PC-9 (cell line): Measurements from ENCODE around the gene HMGXB4. TPM values are rescaled to one million over a fixed set of nuclear protein-coding genes. Genes with fewer than 3 reads are reported as not detected.

Experiments used
- BruUV-seq: library from RNA; stranded (reverse); fragments of 400-500 nt; replicated peaks from 2 replicates; lab custom pipeline; 2021; lab: Mats Ljungman, UMichigan
- CTCF ChIA-PET: fragments of 300-600 bp; sonication (Branson Sonifier 250); formaldehyde crosslinking; loops from one replicate; lab custom pipeline; 2022; ENCODE audit warnings: antibody characterized with exemption; lab: Charles Lee
- POLR2A ChIA-PET: fragments of 300-600 bp; sonication (Branson Sonifier 250); formaldehyde crosslinking; loops from one replicate; lab custom pipeline; 2022; ENCODE audit warnings: antibody characterized with exemption; ENCODE audit not compliant: unreplicated experiment; lab: Charles Lee
- DNase-seq, 2 experiments: peaks; one replicate each; pipeline versions ENCODE4 v3.0.0 to v3.0.0-alpha.2; 2015 to 2022; ENCODE audit warnings: mixed read lengths in 1 of 2
- H2AFZ ChIP-seq: fragments of 200-600 bp; sonication (generic); 2 replicates; pipeline ENCODE4 v1.8.1; 2017; ENCODE audit warnings: antibody characterized with exemption
- H3F3A ChIP-seq: fragments of 200-600 bp; sonication (generic); 2 replicates; pipeline ENCODE4 v1.8.1; 2017; ENCODE audit warnings: antibody characterized with exemption, mild to moderate bottlenecking, low read depth; ENCODE audit not compliant: insufficient read depth
- H3K27ac ChIP-seq: fragments of 200-600 bp; sonication (generic); 2 replicates; pipeline ENCODE4 v1.6.1; 2016; ENCODE audit warnings: mixed run types
- H3K27me3 ChIP-seq: fragments of 200-600 bp; sonication (generic); 2 replicates; pipeline ENCODE4 v1.6.1; 2016; ENCODE audit warnings: low read depth, mixed run types; ENCODE audit not compliant: insufficient read depth
- H3K36me3 ChIP-seq: fragments of 200-600 bp; sonication (generic); 2 replicates; pipeline ENCODE4 v1.6.1; 2016; ENCODE audit warnings: low read depth, mixed run types
- H3K4me1 ChIP-seq: fragments of 200-600 bp; sonication (generic); replicated peaks from 2 replicates; pipeline ENCODE4 v1.6.1; 2016; ENCODE audit warnings: mixed run types; ENCODE audit not compliant: insufficient read depth
- H3K4me2 ChIP-seq: fragments of 200-600 bp; sonication (generic); 2 replicates; pipeline ENCODE4 v1.6.1; 2017; ENCODE audit warnings: mixed run types
- H3K4me3 ChIP-seq: fragments of 200-600 bp; sonication (generic); 2 replicates; pipeline ENCODE4 v1.6.1; 2016; ENCODE audit warnings: mixed run types
- H3K79me2 ChIP-seq: fragments of 200-600 bp; sonication (generic); 2 replicates; pipeline ENCODE4 v1.6.1; 2017; ENCODE audit warnings: low read depth, mixed run types
- H3K9me2 ChIP-seq: fragments of 200-600 bp; sonication (generic); 2 replicates; pipeline ENCODE4 v1.8.1; 2017; ENCODE audit warnings: mild to moderate bottlenecking; ENCODE audit not compliant: insufficient read depth
- H3K9me3 ChIP-seq: fragments of 200-600 bp; sonication (generic); 2 replicates; pipeline ENCODE4 v1.8.1; 2016; ENCODE audit warnings: low read depth; ENCODE audit not compliant: insufficient read depth
- H4K20me1 ChIP-seq: fragments of 200-600 bp; sonication (generic); 2 replicates; pipeline ENCODE4 v1.8.1; 2017; ENCODE audit not compliant: insufficient read depth
- EZH2 ChIP-seq: fragments of 200-600 bp; sonication (generic); IDR thresholded peaks from 2 replicates; pipeline ENCODE4 v1.8.0; 2017; ENCODE audit warnings: antibody characterized with exemption, low read depth
- intact Hi-C: fragments of 100-400 bp; cut with micrococcal nuclease; formaldehyde crosslinking; loops from one replicate; pipeline ENCODE4 v1.10.0; 2022; ENCODE audit not compliant: unreplicated experiment
- total RNA-seq: library from RNA; stranded (reverse); gene quantifications from 2 replicates; pipeline ENCODE4 v1.2.3, GENCODE V29; 2021
- TF ChIP-seq, protein P1 (sequence below): fragments of 200-600 bp; sonication (generic); conservative IDR thresholded peaks from 2 replicates; pipeline ENCODE4 v1.6.1; 2017; ENCODE audit warnings: mixed run types, antibody characterized with exemption, mild to moderate bottlenecking, moderate library complexity

HMGXB4 gene
- total RNA-seq, 1 experiment from 2014 or later, result 29.2 TPM

DNA sequence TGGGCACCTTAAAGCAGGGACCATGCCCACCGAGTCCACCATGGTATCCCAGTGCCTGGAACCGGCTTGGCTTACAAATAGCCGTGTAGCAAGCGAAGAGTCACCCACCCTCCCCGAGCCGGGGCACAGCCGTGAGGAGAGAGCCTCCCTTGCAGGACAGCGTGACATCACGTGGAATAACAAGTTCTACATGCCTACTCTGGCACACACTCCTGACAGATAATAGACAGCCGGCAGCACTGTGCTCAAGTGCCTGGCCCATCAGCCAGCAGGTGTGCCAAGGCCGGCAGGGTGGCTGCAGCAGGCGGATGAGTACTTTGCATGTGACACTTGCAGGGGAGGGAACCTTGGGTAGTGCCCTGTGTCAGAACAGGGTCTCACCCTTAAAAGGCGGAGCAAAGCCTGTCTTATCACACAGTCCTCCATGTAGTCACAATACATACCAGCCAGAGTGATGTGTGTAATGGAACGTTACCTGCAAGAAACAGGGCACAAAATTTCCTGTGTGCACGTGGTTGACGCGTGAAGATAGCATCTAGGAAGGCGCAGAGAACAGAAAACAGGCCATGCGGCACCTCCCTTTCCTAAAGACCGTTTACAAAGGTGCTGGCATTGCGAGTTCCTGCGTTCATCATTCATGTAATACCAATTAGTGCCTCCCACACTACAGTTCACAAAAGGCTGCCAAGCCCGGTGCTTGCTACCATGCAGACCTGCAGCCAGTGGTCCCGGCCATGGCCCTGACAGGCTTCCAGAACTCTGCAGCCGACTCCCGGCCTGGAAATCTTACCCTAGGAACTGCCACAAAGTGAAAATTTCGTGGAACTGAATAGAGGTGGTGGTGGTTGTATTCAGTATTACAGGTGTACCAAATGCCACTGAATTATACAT lies 58.8 kb downstream of the HMGXB4 start:
- H3K4me3 ChIP-seq, result no peak overlapping the region
- H3K4me2 ChIP-seq, result peak overlapping the region; percentile 57
- no peak for TF ChIP-seq EZH2
- TF ChIP-seq, protein P1, sequence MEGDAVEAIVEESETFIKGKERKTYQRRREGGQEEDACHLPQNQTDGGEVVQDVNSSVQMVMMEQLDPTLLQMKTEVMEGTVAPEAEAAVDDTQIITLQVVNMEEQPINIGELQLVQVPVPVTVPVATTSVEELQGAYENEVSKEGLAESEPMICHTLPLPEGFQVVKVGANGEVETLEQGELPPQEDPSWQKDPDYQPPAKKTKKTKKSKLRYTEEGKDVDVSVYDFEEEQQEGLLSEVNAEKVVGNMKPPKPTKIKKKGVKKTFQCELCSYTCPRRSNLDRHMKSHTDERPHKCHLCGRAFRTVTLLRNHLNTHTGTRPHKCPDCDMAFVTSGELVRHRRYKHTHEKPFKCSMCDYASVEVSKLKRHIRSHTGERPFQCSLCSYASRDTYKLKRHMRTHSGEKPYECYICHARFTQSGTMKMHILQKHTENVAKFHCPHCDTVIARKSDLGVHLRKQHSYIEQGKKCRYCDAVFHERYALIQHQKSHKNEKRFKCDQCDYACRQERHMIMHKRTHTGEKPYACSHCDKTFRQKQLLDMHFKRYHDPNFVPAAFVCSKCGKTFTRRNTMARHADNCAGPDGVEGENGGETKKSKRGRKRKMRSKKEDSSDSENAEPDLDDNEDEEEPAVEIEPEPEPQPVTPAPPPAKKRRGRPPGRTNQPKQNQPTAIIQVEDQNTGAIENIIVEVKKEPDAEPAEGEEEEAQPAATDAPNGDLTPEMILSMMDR, result no peak
- H3F3A ChIP-seq, result peaks cover 51% of the 10 kb centered on the region
- peaks cover 49% of the 10 kb centered on the region for H3K4me1 ChIP-seq
- CTCF ChIA-PET, result no interaction called here
- no TSS peak for BruUV-seq
- no peaks in the 10 kb centered on the region for H3K9me3 ChIP-seq
- no peak overlapping the region for H2AFZ ChIP-seq
- POLR2A ChIA-PET, result interaction anchor here (2.3 kb wide), 1 partner anchor 16 kb away, joined by 8 read pairs; the partner anchor contains the start of gene TOM1
- peaks cover 57% of the 10 kb centered on the region for H3K79me2 ChIP-seq
- peak overlapping the region; percentile 74 for H3K27ac ChIP-seq
- H3K27me3 ChIP-seq, result no peaks in the 10 kb centered on the region
- intact Hi-C loops, result no loop called here
- H3K36me3 ChIP-seq, result no peaks in the 10 kb centered on the region; the same call in 1 of the 2 replicates
- H4K20me1 ChIP-seq, result no peaks in the 10 kb centered on the region
- no peaks in the 10 kb centered on the region for H3K9me2 ChIP-seq
- no peak for DNase-seq

DNA sequence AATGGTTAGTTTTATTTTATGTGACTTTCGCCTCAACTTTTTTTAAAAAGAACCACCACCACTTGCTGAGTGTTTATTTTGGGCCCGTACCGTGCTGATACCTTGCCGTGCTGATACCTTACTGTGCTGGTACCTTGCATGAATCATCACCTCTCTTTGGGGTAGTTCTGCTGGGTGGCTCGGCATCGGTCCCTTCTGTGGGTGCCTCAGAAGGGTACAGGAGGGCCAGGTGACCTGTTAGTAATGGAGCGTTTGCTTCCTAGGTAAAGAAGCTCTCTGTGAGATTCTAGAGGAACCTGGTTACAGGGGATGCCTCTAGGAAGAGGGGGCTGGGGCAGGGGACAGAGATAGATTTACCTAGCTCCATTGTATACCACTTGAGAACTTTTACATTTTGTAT lies 59.5 kb downstream of the HMGXB4 start:
- no peaks in the 10 kb centered on the region for H3K27me3 ChIP-seq
- no TSS peak for BruUV-seq
- H3K27ac ChIP-seq, result no peak overlapping the region
- TF ChIP-seq, protein P1, result no peak
- TF ChIP-seq EZH2, result no peak
- ChIA-PET CTCF (no interaction called here), POLR2A (no interaction called here)
- H3K4me3 ChIP-seq, result no peak overlapping the region
- H3K9me3 ChIP-seq, result no peaks in the 10 kb centered on the region
- H4K20me1 ChIP-seq, result no peaks in the 10 kb centered on the region
- H3K9me2 ChIP-seq, result no peaks in the 10 kb centered on the region
- peaks cover 42% of the 10 kb centered on the region for H3K4me1 ChIP-seq
- no peak overlapping the region for H2AFZ ChIP-seq
- H3K4me2 ChIP-seq, result no peak overlapping the region
- no peaks in the 10 kb centered on the region; the same call in 1 of the 2 replicates for H3K36me3 ChIP-seq
- peaks cover 51% of the 10 kb centered on the region for H3K79me2 ChIP-seq
- DNase-seq, result no peak
- peaks cover 50% of the 10 kb centered on the region for H3F3A ChIP-seq
- intact Hi-C loops, result no loop called here

DNA sequence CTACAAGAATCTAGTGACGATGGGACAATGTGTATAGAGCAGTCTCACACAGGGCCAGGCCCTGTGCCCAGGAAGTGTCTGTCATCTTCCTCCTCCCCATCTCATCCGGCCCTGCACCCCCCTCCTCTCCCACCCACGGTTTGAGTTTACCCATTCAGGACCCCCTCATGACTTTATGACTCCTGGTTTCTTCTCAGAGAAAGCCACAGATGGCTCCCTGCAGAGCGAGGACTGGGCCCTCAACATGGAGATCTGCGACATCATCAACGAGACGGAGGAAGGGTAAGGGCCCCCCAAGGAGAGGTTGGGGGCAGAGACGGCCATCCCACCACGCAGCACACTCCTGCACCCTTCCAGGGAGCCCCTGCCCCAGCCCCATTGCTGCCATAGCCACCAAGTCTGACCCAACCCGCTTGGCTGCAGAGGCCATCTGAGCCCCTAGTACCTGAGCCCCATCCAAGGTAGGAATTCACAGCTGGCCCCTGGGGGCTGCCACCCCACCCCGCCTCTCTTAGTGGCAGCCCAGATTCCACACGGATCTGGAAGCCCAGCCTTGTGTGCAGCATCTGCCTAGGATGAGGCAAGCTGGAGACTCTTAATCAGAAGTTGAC lies 60.5 kb downstream of the HMGXB4 start:
- peaks cover 32% of the 10 kb centered on the region for H3K4me1 ChIP-seq
- TF ChIP-seq EZH2, result no peak
- TF ChIP-seq, protein P1, result no peak
- H3K79me2 ChIP-seq, result peaks cover 45% of the 10 kb centered on the region
- no peaks in the 10 kb centered on the region for H3K27me3 ChIP-seq
- no peak for DNase-seq
- no peak overlapping the region for H2AFZ ChIP-seq
- ChIA-PET CTCF (no interaction called here), POLR2A (no interaction called here)
- H3K9me2 ChIP-seq, result no peaks in the 10 kb centered on the region
- H3K9me3 ChIP-seq, result no peaks in the 10 kb centered on the region
- H3K36me3 ChIP-seq, result no peaks in the 10 kb centered on the region; the same call in 1 of the 2 replicates
- peaks cover 42% of the 10 kb centered on the region for H3F3A ChIP-seq
- no peak overlapping the region for H3K4me2 ChIP-seq
- intact Hi-C loops, result no loop called here
- no peak overlapping the region for H3K27ac ChIP-seq
- no peaks in the 10 kb centered on the region for H4K20me1 ChIP-seq
- no peak overlapping the region for H3K4me3 ChIP-seq
- no TSS peak for BruUV-seq
